Mucosa of gallbladder (tissue), 1 donor: ENCODE measurements around the gene SKA2. TPM values are rescaled to one million over a fixed set of nuclear protein-coding genes. Genes with fewer than 3 reads are reported as not detected.
"Not testable (repeated sequence)": the region's sequence is repeated elsewhere in the genome, so short reads cannot be mapped to it uniquely, and the experiment has no call there.

Source experiments
- DNase-seq: peaks from one replicate; pipeline ENCODE4 v3.0.0-alpha.2; 2020; ENCODE audit warnings: low spot score
- total RNA-seq: library from RNA; stranded (reverse); gene quantifications from one replicate; pipeline ENCODE4 v1.2.1, GENCODE V29; 2021
- donor health status: DM: no; HTN: no; CAD: no.

SKA2 gene
- total RNA-seq, 1 donor from 2014 or later = 20.4 TPM

DNA sequence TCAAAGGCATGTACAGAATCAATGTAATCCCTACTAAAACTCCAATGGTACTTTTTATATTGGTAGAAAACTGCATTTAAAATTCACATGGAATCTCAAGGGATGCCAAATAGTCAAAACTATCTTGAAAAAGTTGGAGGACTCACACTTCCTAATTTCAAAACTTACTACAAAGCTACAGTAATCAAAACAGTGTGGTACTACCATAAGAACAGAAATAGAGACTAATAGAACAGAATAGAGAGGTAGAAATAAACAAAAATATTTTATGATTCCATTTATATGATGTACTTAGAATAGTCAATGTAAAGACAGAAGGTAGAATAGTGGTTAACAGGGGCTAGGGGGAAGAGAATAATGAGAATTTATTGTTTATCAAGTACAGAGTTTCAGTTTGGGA is 57.1 kb downstream of the SKA2 start:
- no peak for DNase-seq

DNA sequence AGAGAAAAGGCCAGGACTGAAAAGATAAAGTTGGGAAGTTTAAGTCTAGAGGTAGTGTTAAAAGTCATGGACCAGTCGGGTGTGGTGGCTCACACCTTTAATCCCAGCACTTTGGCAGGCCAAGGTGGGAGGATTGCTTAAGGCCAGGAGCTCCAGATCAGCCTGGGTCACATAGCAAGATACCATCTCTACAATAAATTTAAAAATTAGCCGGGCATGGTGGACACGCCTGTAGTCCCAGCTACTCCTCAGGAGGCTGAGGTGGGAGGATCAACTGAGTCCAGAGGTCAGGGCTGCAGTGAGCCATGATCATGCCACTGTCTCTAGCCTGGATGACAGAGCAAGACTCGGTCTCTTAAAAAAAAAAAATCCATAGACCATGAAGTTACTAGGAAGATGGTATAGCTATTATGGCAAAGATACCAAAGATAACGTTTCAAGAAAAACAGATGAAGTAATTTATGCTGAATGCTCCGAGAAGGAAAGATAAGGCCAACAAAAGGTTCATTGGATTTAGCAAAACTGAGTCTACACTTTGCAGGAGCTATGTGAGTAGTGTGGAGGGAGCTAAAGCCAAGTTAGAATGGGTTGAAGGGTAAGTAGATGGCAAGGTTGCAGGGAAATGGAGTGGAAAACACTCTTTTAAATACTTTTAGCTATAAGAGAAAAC is 60.0 kb downstream of the SKA2 start:
- no peak for DNase-seq

DNA sequence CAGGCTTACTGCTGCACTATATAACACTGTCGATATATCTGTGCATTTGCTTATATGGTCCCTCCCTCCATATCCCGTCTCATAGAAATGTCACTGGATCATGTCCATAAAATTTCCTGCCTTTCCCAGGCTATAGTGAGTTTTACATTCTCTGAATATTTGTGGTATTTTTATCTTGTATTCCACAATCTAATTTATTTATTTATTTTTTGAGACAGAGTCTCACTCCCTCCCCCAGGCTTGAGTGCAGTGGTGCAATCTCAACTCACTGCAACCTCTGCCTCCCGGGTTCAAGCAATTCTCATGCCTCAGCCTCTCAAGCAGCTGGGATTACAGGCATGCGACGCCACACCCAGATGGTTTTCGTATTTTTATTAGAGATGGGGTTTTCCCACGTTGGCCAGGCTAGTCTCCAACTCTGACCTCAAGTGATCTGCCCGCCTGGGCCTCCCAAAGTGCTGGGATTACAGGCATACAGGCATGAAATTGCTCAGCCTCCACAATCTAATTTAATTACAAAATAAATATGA is 61.2 kb downstream of the SKA2 start:
- peak; percentile 13 for DNase-seq

- DNase-seq = no peak
Measured at GRCh38 chr17:59093145-59093701, 61.8 kb downstream of the SKA2 start.

GRCh38 chr17:59090593-59090992 is 64.4 kb downstream of the SKA2 start:
- DNase-seq = not testable (repeated sequence)

DNA sequence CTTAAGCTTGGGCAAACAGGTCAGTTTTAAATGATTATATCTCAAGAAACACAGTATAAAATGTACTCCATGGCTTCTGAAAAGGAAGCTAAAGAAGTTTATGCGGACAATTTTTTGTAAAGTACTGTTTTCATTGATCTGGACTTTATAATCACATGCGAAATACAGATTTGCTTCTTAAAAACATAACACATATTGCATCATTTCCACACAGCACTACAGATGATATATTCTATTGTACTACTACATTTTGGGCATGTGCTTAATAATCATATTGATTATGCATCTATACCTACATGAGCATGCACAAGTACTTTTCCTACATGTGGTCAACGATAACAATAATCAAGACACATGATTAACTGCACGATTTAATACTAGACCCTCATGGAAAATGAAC is 70.8 kb downstream of the SKA2 start:
- DNase-seq = no peak

DNA sequence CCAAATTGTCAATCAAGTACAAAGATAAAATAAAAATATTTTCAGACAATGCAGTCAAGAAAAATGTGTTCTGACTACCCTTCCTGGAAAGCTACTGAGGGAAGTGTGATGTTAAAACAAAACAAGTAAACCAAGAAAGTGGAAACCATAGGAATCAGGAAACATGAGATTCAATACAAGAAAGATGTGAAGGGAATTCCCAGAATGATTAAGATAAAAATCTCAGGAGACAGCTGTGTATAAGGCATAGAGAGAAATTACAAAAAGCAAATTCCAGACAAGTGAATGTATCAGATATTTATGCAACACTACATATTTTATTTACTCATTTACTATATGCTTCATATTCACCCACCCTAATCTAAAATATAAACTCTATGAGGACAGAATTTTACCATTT is 80.5 kb downstream of the SKA2 start:
- DNase-seq = no peak

- no peak for DNase-seq
Measured at GRCh38 chr17:59073972-59074371, 81.0 kb downstream of the SKA2 start.

DNA sequence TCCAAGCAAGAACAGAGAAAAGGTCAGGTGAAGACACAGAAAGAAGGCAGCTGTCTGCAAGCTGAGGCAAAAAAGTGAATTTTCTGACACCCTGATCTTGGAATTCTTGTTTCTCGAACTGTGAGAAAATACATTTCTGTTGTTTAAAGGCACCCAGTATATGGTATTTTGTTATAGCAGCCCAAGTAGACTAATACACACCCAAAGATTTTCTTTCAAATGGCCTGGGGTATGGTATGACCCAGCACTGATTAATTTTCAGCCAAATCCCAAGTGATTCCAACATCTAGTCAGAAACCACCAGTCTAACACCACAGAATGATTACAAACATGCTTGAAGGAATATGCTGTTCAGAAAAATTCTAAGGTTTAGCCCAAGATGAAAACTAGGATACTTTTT is 85.1 kb downstream of the SKA2 start:
- no peak for DNase-seq

DNA sequence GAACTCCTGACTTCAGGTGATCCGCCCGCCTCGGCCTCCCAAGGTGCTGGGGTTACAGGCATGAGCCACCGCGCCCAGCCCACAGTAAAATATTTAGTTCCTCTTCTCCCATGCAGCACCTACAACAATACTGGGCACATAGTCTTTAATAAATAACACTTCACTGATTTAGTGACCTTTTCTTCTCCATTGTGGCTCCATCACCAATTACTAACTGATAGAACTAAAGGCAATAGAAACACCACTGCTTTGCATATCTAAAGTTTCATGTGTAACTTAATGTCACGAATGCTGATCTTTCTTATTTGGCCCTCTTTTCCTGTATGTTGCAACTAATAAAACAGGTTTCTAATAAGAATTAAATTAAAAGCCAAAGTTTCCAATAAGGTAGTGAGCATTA is 87.2 kb downstream of the SKA2 start:
- DNase-seq = no peak

DNA sequence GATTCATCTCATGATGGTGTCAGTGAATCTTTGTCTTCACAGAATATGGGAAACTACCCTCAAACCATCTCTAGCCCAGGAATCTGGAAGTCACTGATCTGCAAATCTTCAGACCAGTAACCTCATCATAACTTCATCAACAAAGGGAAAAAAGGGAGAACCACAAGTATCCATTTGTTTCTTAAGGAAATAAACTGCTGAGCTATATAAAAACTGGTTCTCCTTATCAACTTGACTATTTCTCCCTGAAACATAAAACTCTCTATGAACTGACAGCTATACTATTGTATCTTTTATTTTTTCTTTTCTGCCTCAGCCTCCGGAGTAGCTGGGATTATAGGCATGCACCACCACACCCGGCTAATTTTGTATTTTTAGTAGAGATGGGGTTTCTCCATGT is 87.6 kb downstream of the SKA2 start:
- no peak for DNase-seq

- no peak for DNase-seq
Measured at GRCh38 chr17:59062509-59062908, 92.5 kb downstream of the SKA2 start.

Other genes starting within 250 kb of the SKA2 start
- gene TRIM37, start 48.3 kb downstream of the SKA2 start, total RNA-seq = 24.8 TPM
- 2.0 TPM for gene PRR11, start 560 bp upstream of the SKA2 start, total RNA-seq
- 11.2 TPM for gene SMG8, start 54.8 kb upstream of the SKA2 start, total RNA-seq
- gene GDPD1, start 65.3 kb upstream of the SKA2 start, total RNA-seq = 6.8 TPM
- gene YPEL2, start 176.5 kb upstream of the SKA2 start, total RNA-seq = 75.2 TPM